Activated CD8-positive, alpha-beta T cell treated with anti-CD3 and anti-CD28 coated beads, Interleukin-2, amount 10 ng/mL, durations not matched to agents 7 days and 5 days (primary cell): Measurements from ENCODE around the gene ADARB1. TPM values are rescaled to one million over a fixed set of nuclear protein-coding genes. Genes with fewer than 3 reads are reported as not detected.
A peak's percentile ranks its signal among the peaks of the same experiment; 100 is the strongest.
"Not testable (repeated sequence)": the region's sequence is repeated elsewhere in the genome, so short reads cannot be mapped to it uniquely, and the experiment has no call there.

Experiments
- ATAC-seq: fragments of 150-1000 bp; cut with Tn5 transposase; one replicate; pipeline ENCODE4 v1.10.0; 2021; ENCODE audit warnings: moderate library complexity
- CTCF ChIA-PET: fragments of 350-600 bp; sonication (Branson Sonifier 250); formaldehyde crosslinking; loops from one replicate; lab custom pipeline; 2021; ENCODE audit warnings: antibody characterized with exemption; lab: Charles Lee
- POLR2A ChIA-PET: fragments of 350-600 bp; sonication (Branson Sonifier 250); formaldehyde crosslinking; loops from one replicate; lab custom pipeline; 2021; ENCODE audit warnings: antibody characterized with exemption; lab: Charles Lee
- DNase-seq: peaks from one replicate; pipeline ENCODE4 v3.0.0-alpha.2; 2020
- H3K27ac Mint-ChIP-seq: one replicate; pipeline ENCODE4 v1.8.0; 2021; ENCODE audit warnings: mild to moderate bottlenecking, mixed read lengths
- H3K27me3 Mint-ChIP-seq: one replicate; pipeline ENCODE4 v1.8.0; 2021; ENCODE audit warnings: low read depth, mixed read lengths
- H3K36me3 Mint-ChIP-seq: one replicate; pipeline ENCODE4 v1.8.0; 2021; ENCODE audit warnings: low read depth, mixed read lengths
- H3K4me1 Mint-ChIP-seq: one replicate; pipeline ENCODE4 v1.8.0; 2021; ENCODE audit warnings: low read depth, mixed read lengths
- H3K4me3 Mint-ChIP-seq: one replicate; pipeline ENCODE4 v1.8.0; 2021; ENCODE audit warnings: mild to moderate bottlenecking, mixed read lengths
- H3K9me3 Mint-ChIP-seq: one replicate; pipeline ENCODE4 v1.8.0; 2022; ENCODE audit warnings: mixed read lengths; ENCODE audit not compliant: insufficient read depth
- total RNA-seq, 2 experiments: library from RNA; stranded (reverse); gene quantifications; one replicate each; pipeline ENCODE4 v1.2.3, GENCODE V29; 2021

The ADARB1 gene
- total RNA-seq, 2 experiments from 2014 or later, result 52.9 to 66.2 TPM

- Mint-ChIP-seq H3K27ac (no peak overlapping the region), H3K27me3 (no peaks in the 10 kb centered on the region), H3K4me3 (no peak overlapping the region), H3K36me3 (peaks cover 8% of the 10 kb centered on the region), H3K4me1 (peaks cover 28% of the 10 kb centered on the region), H3K9me3 (no peaks in the 10 kb centered on the region)
- ChIA-PET POLR2A (interaction anchor here (0.8 kb wide), 1 partner anchor 71 kb away, joined by 3 read pairs; no protein-coding TSS in a partner anchor), CTCF (interaction anchor here (0.9 to 10.1 kb wide), 6 partner anchors 11 to 177 kb away, joined by 3 to 187 read pairs (median 44); no protein-coding TSS in a partner anchor)
- no peak for ATAC-seq
- DNase-seq, result no peak
These were observed 51.8 kb downstream of the ADARB1 start for GRCh38 chr21:45126204-45126626.

GRCh38 chr21:45126983-45127382 lies 52.6 kb downstream of the ADARB1 start:
- no peak overlapping the region for H3K27ac Mint-ChIP-seq
- H3K4me1 Mint-ChIP-seq, result peaks cover 25% of the 10 kb centered on the region
- no peaks in the 10 kb centered on the region for H3K27me3 Mint-ChIP-seq
- H3K9me3 Mint-ChIP-seq, result no peaks in the 10 kb centered on the region
- DNase-seq (no peak), ATAC-seq (no peak)
- POLR2A ChIA-PET, result interaction anchor here (0.8 kb wide), 1 partner anchor 72 kb away, joined by 3 read pairs; no protein-coding TSS in a partner anchor
- H3K4me3 Mint-ChIP-seq, result no peak overlapping the region
- peaks cover 8% of the 10 kb centered on the region for H3K36me3 Mint-ChIP-seq
- CTCF ChIA-PET, result interaction anchor here (1.1 to 10.1 kb wide), 6 partner anchors 7 to 178 kb away, joined by 3 to 187 read pairs (median 64); no protein-coding TSS in a partner anchor

- H3K36me3 Mint-ChIP-seq, result peaks cover 6% of the 10 kb centered on the region
- CTCF ChIA-PET, result interaction anchor here (0.6 to 10.1 kb wide), 39 partner anchors 8 to 328 kb away, joined by 3 to 187 read pairs (median 6); partner anchors contain the start of genes ADARB1 and SLX9
- POLR2A ChIA-PET, result no interaction called here
- H3K9me3 Mint-ChIP-seq, result no peaks in the 10 kb centered on the region
- ATAC-seq (no peak), DNase-seq (no peak)
- H3K4me3 Mint-ChIP-seq, result no peak overlapping the region
- H3K27me3 Mint-ChIP-seq, result no peaks in the 10 kb centered on the region
- peaks cover 24% of the 10 kb centered on the region for H3K4me1 Mint-ChIP-seq
- H3K27ac Mint-ChIP-seq, result no peak overlapping the region
These were observed 53.6 kb downstream of the ADARB1 start for GRCh38 chr21:45127937-45128336.

- peaks cover 24% of the 10 kb centered on the region for H3K4me1 Mint-ChIP-seq
- peak; percentile 97 for ATAC-seq
- POLR2A ChIA-PET, result interaction anchor here (1.1 kb wide), 1 partner anchor 180 kb away, joined by 4 read pairs; no protein-coding TSS in a partner anchor
These were observed 54.3 kb downstream of the ADARB1 start for GRCh38 chr21:45128613-45129188.

GRCh38 chr21:45129189-45129923 lies 55.0 kb downstream of the ADARB1 start:
- POLR2A ChIA-PET, result interaction anchor here (1.1 kb wide), 1 partner anchor 181 kb away, joined by 4 read pairs; no protein-coding TSS in a partner anchor
- Mint-ChIP-seq H3K27ac (no peak overlapping the region), H3K4me3 (no peak overlapping the region), H3K4me1 (peaks cover 21% of the 10 kb centered on the region), H3K9me3 (no peaks in the 10 kb centered on the region), H3K36me3 (peaks cover 9% of the 10 kb centered on the region), H3K27me3 (no peaks in the 10 kb centered on the region)
- CTCF ChIA-PET, result interaction anchor here (0.9 to 10.1 kb wide), 23 partner anchors 10 to 329 kb away, joined by 3 to 187 read pairs (median 8); partner anchors contain the start of gene ADARB1
- no peak for DNase-seq
- no peak for ATAC-seq

More at GRCh38 chr21:45128613-45129188, 54.3 kb downstream of the ADARB1 start:
- Mint-ChIP-seq H3K27me3 (no peaks in the 10 kb centered on the region), H3K36me3 (peaks cover 8% of the 10 kb centered on the region), H3K4me3 (no peak overlapping the region), H3K9me3 (no peaks in the 10 kb centered on the region), H3K27ac (no peak overlapping the region)
- DNase-seq, result peak; percentile 83
- CTCF ChIA-PET, result interaction anchor here (0.6 to 10.1 kb wide), 42 partner anchors 9 to 329 kb away, joined by 3 to 187 read pairs (median 5); partner anchors contain the start of genes ADARB1 and SLX9

- DNase-seq (no peak), ATAC-seq (no peak)
- ChIA-PET POLR2A (no interaction called here), CTCF (interaction anchor here (1.0 to 10.1 kb wide), 9 partner anchors 9 to 517 kb away, joined by 3 to 187 read pairs (median 38); no protein-coding TSS in a partner anchor)
- no peaks in the 10 kb centered on the region for H3K9me3 Mint-ChIP-seq
- peaks cover 11% of the 10 kb centered on the region for H3K36me3 Mint-ChIP-seq
- peaks cover 21% of the 10 kb centered on the region for H3K4me1 Mint-ChIP-seq
- H3K27ac Mint-ChIP-seq, result no peak overlapping the region
- H3K27me3 Mint-ChIP-seq, result no peaks in the 10 kb centered on the region
- no peak overlapping the region for H3K4me3 Mint-ChIP-seq
These were observed 56.0 kb downstream of the ADARB1 start for GRCh38 chr21:45130324-45130774.

- Mint-ChIP-seq H3K4me3 (no peak overlapping the region), H3K27me3 (no peaks in the 10 kb centered on the region), H3K4me1 (peaks cover 18% of the 10 kb centered on the region), H3K36me3 (peaks cover 11% of the 10 kb centered on the region), H3K27ac (no peak overlapping the region), H3K9me3 (no peaks in the 10 kb centered on the region)
- ChIA-PET CTCF (interaction anchor here (1.1 to 10.1 kb wide), 5 partner anchors 7 to 182 kb away, joined by 3 to 187 read pairs (median 65); no protein-coding TSS in a partner anchor), POLR2A (no interaction called here)
- DNase-seq (no peak), ATAC-seq (no peak)
These were observed 57.2 kb downstream of the ADARB1 start for GRCh38 chr21:45131537-45131999.

GRCh38 chr21:45132841-45133573 lies 58.6 kb downstream of the ADARB1 start:
- CTCF ChIA-PET, result interaction anchor here (9.2 to 10.1 kb wide), 2 partner anchors 6 to 184 kb away, joined by 162 to 187 read pairs; no protein-coding TSS in a partner anchor
- POLR2A ChIA-PET, result no interaction called here
- H3K27me3 Mint-ChIP-seq, result no peaks in the 10 kb centered on the region
- H3K36me3 Mint-ChIP-seq, result peaks cover 11% of the 10 kb centered on the region
- ATAC-seq (no peak), DNase-seq (no peak)
- H3K9me3 Mint-ChIP-seq, result no peaks in the 10 kb centered on the region
- peaks cover 18% of the 10 kb centered on the region for H3K4me1 Mint-ChIP-seq
- H3K4me3 Mint-ChIP-seq, result no peak overlapping the region
- peak overlapping the region; percentile 53 for H3K27ac Mint-ChIP-seq

GRCh38 chr21:45133574-45134278 lies 59.3 kb downstream of the ADARB1 start:
- Mint-ChIP-seq H3K4me1 (peaks cover 16% of the 10 kb centered on the region), H3K36me3 (peaks cover 11% of the 10 kb centered on the region)
- H3K27me3 Mint-ChIP-seq, H3K9me3 Mint-ChIP-seq, DNase-seq, H3K27ac Mint-ChIP-seq, POLR2A ChIA-PET, H3K4me3 Mint-ChIP-seq, ATAC-seq: not testable (repeated sequence)
- CTCF ChIA-PET, result interaction anchor here (10.1 kb wide), 1 partner anchor 5 kb away, joined by 162 read pairs; no protein-coding TSS in a partner anchor

GRCh38 chr21:45134279-45135076 lies 60.1 kb downstream of the ADARB1 start:
- CTCF ChIA-PET, result interaction anchor here (0.5 to 5.0 kb wide), 2 partner anchors 188 to 382 kb away, joined by 3 to 154 read pairs; no protein-coding TSS in a partner anchor
- POLR2A ChIA-PET, result interaction anchor here (1.1 kb wide), 1 partner anchor 65 kb away, joined by 3 read pairs; no protein-coding TSS in a partner anchor
- Mint-ChIP-seq H3K4me3 (no peak overlapping the region), H3K27me3 (no peaks in the 10 kb centered on the region), H3K27ac (no peak overlapping the region), H3K4me1 (peaks cover 16% of the 10 kb centered on the region), H3K9me3 (no peaks in the 10 kb centered on the region), H3K36me3 (peaks cover 11% of the 10 kb centered on the region)
- ATAC-seq (no peak), DNase-seq (no peak)
